Body of pancreas (tissue), 4 donors: Measurements from ENCODE around the gene NFRKB. TPM values are rescaled to one million over a fixed set of nuclear protein-coding genes. Genes with fewer than 3 reads are reported as not detected.

Source experiments
- ATAC-seq: fragments of 150-250 bp; one replicate; pipeline ENCODE4 v1.9.1; 2016
- DNase-seq, 4 donors: peaks; one replicate each; pipeline ENCODE4 v3.0.0-alpha.2; 2019
- H3K27ac ChIP-seq, 4 donors: fragments of 200-600 bp; sonication (generic); 1 replicate in 3 of 4; 2 replicates in 1 of 4; pipeline versions ENCODE4 v1.5.1 to v1.6.1; 2016 to 2019; ENCODE audit warnings: mild to moderate bottlenecking in 1 of 4, mixed read lengths in 1 of 4, moderate library complexity in 1 of 4
- H3K27me3 ChIP-seq, 2 donors: fragments of 200-600 bp; sonication (generic); one replicate each; pipeline ENCODE4 v1.6.0; 2016; ENCODE audit warnings: mild to moderate bottlenecking in 1 of 2
- H3K36me3 ChIP-seq, 2 donors: fragments of 200-600 bp; sonication (generic); replicated peaks in 1 of 2; 2 replicates each; pipeline ENCODE4 v1.5.1; 2016; ENCODE audit warnings: low read depth in 2 of 2; ENCODE audit not compliant: insufficient read depth in 1 of 2
- H3K4me1 ChIP-seq: fragments of 200-600 bp; sonication (generic); one replicate; pipeline ENCODE4 v1.6.0; 2016
- H3K4me3 ChIP-seq, 2 donors: fragments of 200-600 bp; sonication (generic); 1 replicate in 1 of 2; 2 replicates in 1 of 2; pipeline ENCODE4 v1.5.1; 2016 to 2019
- H3K9me3 ChIP-seq, 3 donors: fragments of 200-600 bp; sonication (generic); 1 replicate in 2 of 3; 2 replicates in 1 of 3; pipeline ENCODE4 v1.5.1; 2016
- POLR2A ChIP-seq, 3 donors: fragments of 450-650 bp; IDR thresholded peaks; one replicate each; pipeline ENCODE4 v1.6.1; 2016; ENCODE audit warnings: antibody characterized with exemption in 3 of 3, mild to moderate bottlenecking in 2 of 3
- WGBS, 2 donors: methylation state at CpG; one replicate each; pipeline ENCODE4 v1.1.5; 2017; 5-methylcytosine and 5-hydroxymethylcytosine counted together
- intact Hi-C: fragments of 100-400 bp; cut with DNase I; formaldehyde crosslinking; loops from one replicate; pipeline ENCODE4 v1.15.1; 2023
- total RNA-seq, 2 donors: library from RNA; depleted of rRNA; stranded (reverse); fragments of >200 nt; gene quantifications; one replicate each; pipeline ENCODE4 v1.1.0, GENCODE V29; 2016
- TF ChIP-seq, protein P1 (sequence below), 7 experiments: fragments of 450-650 bp in 4 of 7; fragments of 200-600 bp in 3 of 7; sonication (generic) in 3 of 7; IDR thresholded peaks; one replicate each; pipeline ENCODE4 v1.5.1; 2016 to 2019; ENCODE audit warnings: antibody characterized with exemption in 7 of 7

The NFRKB gene
- total RNA-seq, 2 donors from 2014 or later, result 29.8 to 31.6 TPM

DNA sequence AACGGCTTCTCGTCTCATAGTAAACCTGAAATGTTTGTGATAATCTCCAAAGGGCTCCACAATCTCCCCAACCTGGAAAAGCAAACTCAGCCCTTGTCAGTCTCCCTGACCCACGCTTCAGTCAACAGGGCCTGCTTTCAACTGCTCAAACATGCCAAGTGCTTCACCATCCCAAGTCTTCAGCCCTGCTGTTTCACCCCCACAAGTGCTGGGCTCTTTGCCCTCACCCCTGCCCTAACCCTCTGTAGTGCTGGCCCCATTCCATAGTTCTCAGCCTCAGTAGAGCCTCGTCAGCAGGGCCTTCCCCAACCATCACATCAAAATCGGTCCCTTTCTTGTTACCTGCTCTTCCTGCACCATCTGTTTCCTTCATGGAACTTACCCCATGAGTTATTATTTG, 43.4 kb upstream of the NFRKB start:
- H3K4me1 ChIP-seq, result no peaks in the 10 kb centered on the region
- no peaks in the 10 kb centered on the region for H3K9me3 ChIP-seq
- DNase-seq, result no peak
- TF ChIP-seq, protein P1, sequence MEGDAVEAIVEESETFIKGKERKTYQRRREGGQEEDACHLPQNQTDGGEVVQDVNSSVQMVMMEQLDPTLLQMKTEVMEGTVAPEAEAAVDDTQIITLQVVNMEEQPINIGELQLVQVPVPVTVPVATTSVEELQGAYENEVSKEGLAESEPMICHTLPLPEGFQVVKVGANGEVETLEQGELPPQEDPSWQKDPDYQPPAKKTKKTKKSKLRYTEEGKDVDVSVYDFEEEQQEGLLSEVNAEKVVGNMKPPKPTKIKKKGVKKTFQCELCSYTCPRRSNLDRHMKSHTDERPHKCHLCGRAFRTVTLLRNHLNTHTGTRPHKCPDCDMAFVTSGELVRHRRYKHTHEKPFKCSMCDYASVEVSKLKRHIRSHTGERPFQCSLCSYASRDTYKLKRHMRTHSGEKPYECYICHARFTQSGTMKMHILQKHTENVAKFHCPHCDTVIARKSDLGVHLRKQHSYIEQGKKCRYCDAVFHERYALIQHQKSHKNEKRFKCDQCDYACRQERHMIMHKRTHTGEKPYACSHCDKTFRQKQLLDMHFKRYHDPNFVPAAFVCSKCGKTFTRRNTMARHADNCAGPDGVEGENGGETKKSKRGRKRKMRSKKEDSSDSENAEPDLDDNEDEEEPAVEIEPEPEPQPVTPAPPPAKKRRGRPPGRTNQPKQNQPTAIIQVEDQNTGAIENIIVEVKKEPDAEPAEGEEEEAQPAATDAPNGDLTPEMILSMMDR (IDR thresholded peaks at IDR 0.05), result no peak
- no peak for TF ChIP-seq POLR2A (IDR thresholded peaks at IDR 0.05)
- WGBS, 2 donors, result 57 to 68% methylated on average over 5 of the region's 5 CpGs
- no peak overlapping the region for H3K27ac ChIP-seq
- H3K4me3 ChIP-seq, result no peak overlapping the region
- no peak for ATAC-seq
- no peaks in the 10 kb centered on the region for H3K36me3 ChIP-seq
- intact Hi-C loops, result no loop called here
- H3K27me3 ChIP-seq, result no peaks in the 10 kb centered on the region

DNA sequence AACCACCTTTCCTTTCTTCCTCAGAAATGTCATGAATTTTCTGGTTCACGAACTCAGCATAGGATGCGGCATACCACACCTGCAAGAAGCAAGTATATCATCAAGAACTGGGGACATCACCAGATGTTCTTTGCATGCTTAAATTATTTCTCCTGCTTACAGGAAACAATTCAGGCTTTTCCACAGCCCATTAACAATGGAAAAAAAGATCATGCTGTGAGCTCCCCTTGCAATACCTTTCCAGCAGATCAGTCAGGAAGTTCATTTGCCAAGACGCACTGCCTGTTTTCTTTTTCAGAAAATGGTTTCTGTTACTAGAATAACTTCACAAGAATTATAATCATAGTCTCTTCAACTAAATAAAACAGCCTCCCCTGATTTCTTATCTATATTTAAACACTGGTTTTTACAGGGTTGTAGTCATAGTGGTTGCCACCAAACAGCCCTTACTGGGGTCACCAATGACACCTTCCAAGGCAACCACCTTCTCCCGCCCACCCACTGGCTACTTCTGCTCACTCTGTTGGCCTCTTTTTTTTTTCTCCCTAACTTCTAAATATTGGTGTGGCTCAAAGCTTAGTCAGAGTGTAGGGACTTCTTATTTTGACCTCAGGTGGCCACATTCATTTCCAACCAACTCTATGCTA, 42.3 kb upstream of the NFRKB start:
- no peak overlapping the region for H3K4me3 ChIP-seq
- ATAC-seq (no peak), DNase-seq (no peak)
- 90 to 93% methylated on average over 4 of the region's 4 CpGs for WGBS, 2 donors
- intact Hi-C loops, result no loop called here
- H3K27me3 ChIP-seq, result no peaks in the 10 kb centered on the region
- H3K27ac ChIP-seq, result no peak overlapping the region
- H3K36me3 ChIP-seq, result no peaks in the 10 kb centered on the region
- TF ChIP-seq, protein P1 (IDR thresholded peaks at IDR 0.05), result no peak
- no peaks in the 10 kb centered on the region for H3K9me3 ChIP-seq
- H3K4me1 ChIP-seq, result no peaks in the 10 kb centered on the region

DNA sequence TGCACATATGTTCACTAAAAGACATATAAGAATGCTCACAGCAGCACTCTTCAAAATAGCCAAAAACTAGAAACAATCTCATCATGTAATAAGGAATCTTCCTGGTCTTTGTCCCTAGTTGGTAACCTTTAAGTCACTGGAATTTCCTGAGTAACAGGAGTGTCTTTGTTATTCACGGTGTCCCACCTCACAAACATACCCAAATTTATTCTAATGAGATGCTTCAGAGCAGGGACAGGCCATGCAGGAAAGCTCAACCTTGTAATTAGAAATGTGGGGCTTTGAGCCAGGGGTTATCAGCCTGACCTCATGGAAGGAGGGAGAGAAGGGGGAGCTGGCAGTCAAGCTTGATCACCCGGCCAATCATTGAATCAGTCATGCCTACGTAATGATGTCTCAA, 40.3 kb upstream of the NFRKB start:
- Histone ChIP-seq H3K9me3 (no peaks in the 10 kb centered on the region), H3K27ac (no peak overlapping the region), H3K4me1 (no peaks in the 10 kb centered on the region), H3K27me3 (no peaks in the 10 kb centered on the region), H3K4me3 (no peak overlapping the region), H3K36me3 (no peaks in the 10 kb centered on the region)
- no peak for TF ChIP-seq POLR2A (IDR thresholded peaks at IDR 0.05)
- TF ChIP-seq, protein P1 (IDR thresholded peaks at IDR 0.05), result no peak
- intact Hi-C loops, result no loop called here
- DNase-seq, result no peak
- ATAC-seq, result no peak
- 42 to 54% methylated on average over 3 of the region's 3 CpGs for WGBS, 2 donors

DNA sequence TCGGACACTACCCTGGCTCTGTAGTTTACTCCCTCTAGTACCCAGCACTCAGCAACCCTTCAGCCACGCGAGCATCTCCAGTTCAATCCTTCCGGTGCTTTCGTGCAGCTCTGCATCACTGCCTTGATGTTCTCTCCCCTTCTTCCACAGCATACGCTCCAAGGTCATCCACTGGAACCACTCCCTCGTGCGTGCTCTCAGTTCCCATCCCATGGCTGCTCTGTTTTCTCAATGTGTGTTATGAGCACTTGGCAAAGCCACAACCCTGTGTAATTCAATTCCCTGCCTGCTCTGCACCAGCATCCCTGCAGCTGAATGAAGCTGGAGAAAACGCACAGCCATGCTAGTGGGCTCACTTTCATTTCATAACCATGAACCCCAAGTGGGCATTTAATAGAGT, 38.5 kb upstream of the NFRKB start:
- Histone ChIP-seq H3K27me3 (no peaks in the 10 kb centered on the region), H3K4me3 (no peak overlapping the region), H3K27ac (no peak overlapping the region), H3K9me3 (no peaks in the 10 kb centered on the region), H3K36me3 (no peaks in the 10 kb centered on the region), H3K4me1 (no peaks in the 10 kb centered on the region)
- ATAC-seq, result no peak
- TF ChIP-seq POLR2A (IDR thresholded peaks at IDR 0.05), result no peak
- TF ChIP-seq, protein P1 (IDR thresholded peaks at IDR 0.05), result no peak
- intact Hi-C loops, result no loop called here
- WGBS, 2 donors, result 86 to 92% methylated on average over 9 of the region's 9 CpGs
- DNase-seq, result no peak

DNA sequence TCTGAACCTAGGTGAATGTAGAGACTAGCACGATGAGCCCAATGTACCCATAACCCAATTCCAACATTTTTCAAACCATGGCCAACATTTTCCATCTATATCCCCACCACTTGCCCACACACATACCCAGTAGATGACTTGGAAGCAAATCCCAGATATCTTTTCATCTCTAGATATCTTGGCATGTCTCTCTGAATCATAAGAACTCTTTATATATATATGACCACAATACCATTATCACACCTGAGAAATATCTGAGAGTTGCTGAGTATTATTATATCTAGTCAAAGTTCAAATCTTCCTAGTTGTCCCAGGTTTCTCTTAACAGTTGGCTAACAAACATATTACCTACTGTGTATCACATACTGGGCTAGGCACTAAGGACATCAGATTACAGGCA, 37.9 kb upstream of the NFRKB start:
- ATAC-seq (no peak), DNase-seq (no peak)
- TF ChIP-seq, protein P1 (IDR thresholded peaks at IDR 0.05), result no peak
- TF ChIP-seq POLR2A (IDR thresholded peaks at IDR 0.05), result no peak
- no peaks in the 10 kb centered on the region for H3K9me3 ChIP-seq
- WGBS, 2 donors, result 93 to 97% methylated on average over 1 of the region's 1 CpG
- H3K36me3 ChIP-seq, result no peaks in the 10 kb centered on the region
- no peak overlapping the region for H3K27ac ChIP-seq
- no peaks in the 10 kb centered on the region for H3K4me1 ChIP-seq
- no peaks in the 10 kb centered on the region for H3K27me3 ChIP-seq
- intact Hi-C loops, result no loop called here
- H3K4me3 ChIP-seq, result no peak overlapping the region
